PC-9 (cell line): ENCODE measurements around the gene WRAP73. TPM values are rescaled to one million over a fixed set of nuclear protein-coding genes. Genes with fewer than 3 reads are reported as not detected.

Experiments used
- BruUV-seq: library from RNA; stranded (reverse); fragments of 400-500 nt; replicated peaks from 2 replicates; lab custom pipeline; 2021; lab: Mats Ljungman, UMichigan
- CTCF ChIA-PET: fragments of 300-600 bp; sonication (Branson Sonifier 250); formaldehyde crosslinking; loops from one replicate; lab custom pipeline; 2022; ENCODE audit warnings: antibody characterized with exemption; lab: Charles Lee
- POLR2A ChIA-PET: fragments of 300-600 bp; sonication (Branson Sonifier 250); formaldehyde crosslinking; loops from one replicate; lab custom pipeline; 2022; ENCODE audit warnings: antibody characterized with exemption; ENCODE audit not compliant: unreplicated experiment; lab: Charles Lee
- DNase-seq, 2 experiments: peaks; one replicate each; pipeline versions ENCODE4 v3.0.0 to v3.0.0-alpha.2; 2015 to 2022; ENCODE audit warnings: mixed read lengths in 1 of 2
- H2AFZ ChIP-seq: fragments of 200-600 bp; sonication (generic); 2 replicates; pipeline ENCODE4 v1.8.1; 2017; ENCODE audit warnings: antibody characterized with exemption
- H3F3A ChIP-seq: fragments of 200-600 bp; sonication (generic); 2 replicates; pipeline ENCODE4 v1.8.1; 2017; ENCODE audit warnings: antibody characterized with exemption, mild to moderate bottlenecking, low read depth; ENCODE audit not compliant: insufficient read depth
- H3K27ac ChIP-seq: fragments of 200-600 bp; sonication (generic); 2 replicates; pipeline ENCODE4 v1.6.1; 2016; ENCODE audit warnings: mixed run types
- H3K27me3 ChIP-seq: fragments of 200-600 bp; sonication (generic); 2 replicates; pipeline ENCODE4 v1.6.1; 2016; ENCODE audit warnings: low read depth, mixed run types; ENCODE audit not compliant: insufficient read depth
- H3K36me3 ChIP-seq: fragments of 200-600 bp; sonication (generic); 2 replicates; pipeline ENCODE4 v1.6.1; 2016; ENCODE audit warnings: low read depth, mixed run types
- H3K4me1 ChIP-seq: fragments of 200-600 bp; sonication (generic); replicated peaks from 2 replicates; pipeline ENCODE4 v1.6.1; 2016; ENCODE audit warnings: mixed run types; ENCODE audit not compliant: insufficient read depth
- H3K4me2 ChIP-seq: fragments of 200-600 bp; sonication (generic); 2 replicates; pipeline ENCODE4 v1.6.1; 2017; ENCODE audit warnings: mixed run types
- H3K4me3 ChIP-seq: fragments of 200-600 bp; sonication (generic); 2 replicates; pipeline ENCODE4 v1.6.1; 2016; ENCODE audit warnings: mixed run types
- H3K79me2 ChIP-seq: fragments of 200-600 bp; sonication (generic); 2 replicates; pipeline ENCODE4 v1.6.1; 2017; ENCODE audit warnings: low read depth, mixed run types
- H3K9me2 ChIP-seq: fragments of 200-600 bp; sonication (generic); 2 replicates; pipeline ENCODE4 v1.8.1; 2017; ENCODE audit warnings: mild to moderate bottlenecking; ENCODE audit not compliant: insufficient read depth
- H3K9me3 ChIP-seq: fragments of 200-600 bp; sonication (generic); 2 replicates; pipeline ENCODE4 v1.8.1; 2016; ENCODE audit warnings: low read depth; ENCODE audit not compliant: insufficient read depth
- H4K20me1 ChIP-seq: fragments of 200-600 bp; sonication (generic); 2 replicates; pipeline ENCODE4 v1.8.1; 2017; ENCODE audit not compliant: insufficient read depth
- EZH2 ChIP-seq: fragments of 200-600 bp; sonication (generic); IDR thresholded peaks from 2 replicates; pipeline ENCODE4 v1.8.0; 2017; ENCODE audit warnings: antibody characterized with exemption, low read depth
- intact Hi-C: fragments of 100-400 bp; cut with micrococcal nuclease; formaldehyde crosslinking; loops from one replicate; pipeline ENCODE4 v1.10.0; 2022; ENCODE audit not compliant: unreplicated experiment
- total RNA-seq: library from RNA; stranded (reverse); gene quantifications from 2 replicates; pipeline ENCODE4 v1.2.3, GENCODE V29; 2021
- TF ChIP-seq, protein P1 (sequence below): fragments of 200-600 bp; sonication (generic); conservative IDR thresholded peaks from 2 replicates; pipeline ENCODE4 v1.6.1; 2017; ENCODE audit warnings: mixed run types, antibody characterized with exemption, mild to moderate bottlenecking, moderate library complexity

Gene WRAP73
- total RNA-seq, 1 experiment from 2014 or later: 25.5 TPM

DNA sequence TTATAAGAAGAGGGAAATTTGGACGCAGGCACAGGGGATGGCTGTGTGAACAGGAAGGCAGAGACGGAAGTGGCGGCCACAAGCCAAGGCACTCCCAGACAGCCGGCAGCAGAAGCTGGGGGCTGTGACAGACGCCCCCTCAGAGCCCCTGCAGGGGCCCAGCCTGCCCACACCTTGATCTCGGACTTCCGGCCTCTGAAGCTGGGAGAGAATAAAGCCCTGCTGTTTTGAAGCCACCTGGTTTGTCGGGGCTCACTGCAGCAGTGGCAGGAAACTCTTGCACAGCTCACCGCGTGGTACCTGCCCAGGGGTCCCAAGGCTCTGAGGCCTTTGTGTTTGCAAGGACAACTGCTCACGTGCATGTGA, 52.3 kb downstream of the WRAP73 start:
- no peaks in the 10 kb centered on the region for H3K36me3 ChIP-seq
- intact Hi-C loops: no loop called here

DNA sequence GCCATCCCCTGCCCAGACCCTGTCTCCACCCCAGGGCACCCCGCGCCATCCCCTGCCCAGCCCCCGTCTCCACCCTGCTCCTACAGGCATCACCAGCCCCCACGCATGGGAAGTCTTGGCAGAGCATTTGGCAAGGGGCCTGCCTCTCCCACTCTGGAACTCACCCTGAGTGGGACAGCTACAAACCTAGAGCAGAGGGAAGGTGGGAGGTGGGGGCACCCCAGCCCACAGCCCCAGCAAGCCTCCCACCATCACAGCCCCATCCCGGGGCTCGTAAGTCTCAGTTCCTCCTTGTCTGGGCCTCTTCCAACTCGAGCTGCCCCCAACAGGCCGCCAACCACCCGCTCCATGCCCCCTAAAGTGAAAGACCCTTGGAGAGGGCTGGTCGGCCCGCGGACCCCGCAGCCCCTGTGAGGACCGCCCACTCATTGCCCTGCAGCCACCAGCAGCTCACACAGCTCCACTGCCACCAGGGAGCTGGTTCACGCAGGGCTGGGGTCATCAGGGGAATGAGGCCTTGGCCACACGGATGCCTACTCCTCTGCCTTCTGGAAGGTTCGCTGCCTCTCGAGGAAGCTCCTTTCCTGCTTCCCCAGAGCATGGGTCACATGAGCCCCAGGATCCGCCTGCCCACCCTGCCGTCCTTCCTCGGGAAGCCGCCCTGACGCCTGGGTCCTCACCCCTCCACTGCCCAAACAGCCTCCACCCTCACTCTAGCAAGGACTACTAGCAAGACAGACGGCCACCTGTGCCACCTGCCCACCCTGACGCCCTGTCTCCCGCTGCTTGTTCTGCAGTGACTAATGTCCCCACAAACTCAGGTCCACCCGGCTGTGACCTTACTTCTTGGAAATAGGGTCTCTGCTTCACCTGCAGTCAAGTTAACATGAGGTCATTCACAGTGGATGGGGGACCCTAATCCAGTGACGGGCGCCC, 53.0 kb downstream of the WRAP73 start:
- BruUV-seq: no TSS peak

More for the DNA sequence above, 52.3 kb downstream of the WRAP73 start:
- TF ChIP-seq, protein P1, sequence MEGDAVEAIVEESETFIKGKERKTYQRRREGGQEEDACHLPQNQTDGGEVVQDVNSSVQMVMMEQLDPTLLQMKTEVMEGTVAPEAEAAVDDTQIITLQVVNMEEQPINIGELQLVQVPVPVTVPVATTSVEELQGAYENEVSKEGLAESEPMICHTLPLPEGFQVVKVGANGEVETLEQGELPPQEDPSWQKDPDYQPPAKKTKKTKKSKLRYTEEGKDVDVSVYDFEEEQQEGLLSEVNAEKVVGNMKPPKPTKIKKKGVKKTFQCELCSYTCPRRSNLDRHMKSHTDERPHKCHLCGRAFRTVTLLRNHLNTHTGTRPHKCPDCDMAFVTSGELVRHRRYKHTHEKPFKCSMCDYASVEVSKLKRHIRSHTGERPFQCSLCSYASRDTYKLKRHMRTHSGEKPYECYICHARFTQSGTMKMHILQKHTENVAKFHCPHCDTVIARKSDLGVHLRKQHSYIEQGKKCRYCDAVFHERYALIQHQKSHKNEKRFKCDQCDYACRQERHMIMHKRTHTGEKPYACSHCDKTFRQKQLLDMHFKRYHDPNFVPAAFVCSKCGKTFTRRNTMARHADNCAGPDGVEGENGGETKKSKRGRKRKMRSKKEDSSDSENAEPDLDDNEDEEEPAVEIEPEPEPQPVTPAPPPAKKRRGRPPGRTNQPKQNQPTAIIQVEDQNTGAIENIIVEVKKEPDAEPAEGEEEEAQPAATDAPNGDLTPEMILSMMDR: no peak
- no peak for TF ChIP-seq EZH2
- Histone ChIP-seq H3K27ac (no peak overlapping the region), H3K79me2 (no peaks in the 10 kb centered on the region), H2AFZ (no peak overlapping the region), H3K4me3 (no peak overlapping the region), H3K9me3 (no peaks in the 10 kb centered on the region), H3K4me1 (no peaks in the 10 kb centered on the region), H3F3A (no peaks in the 10 kb centered on the region), H3K9me2 (no peaks in the 10 kb centered on the region), H3K27me3 (no peaks in the 10 kb centered on the region), H4K20me1 (0 out of 2 replicates have a peak, but pooled peaks cover 5% of the 10 kb centered on the region), H3K4me2 (no peak overlapping the region)
- BruUV-seq: no TSS peak
- ChIA-PET CTCF (no interaction called here), POLR2A (no interaction called here)
- no peak for DNase-seq

DNA sequence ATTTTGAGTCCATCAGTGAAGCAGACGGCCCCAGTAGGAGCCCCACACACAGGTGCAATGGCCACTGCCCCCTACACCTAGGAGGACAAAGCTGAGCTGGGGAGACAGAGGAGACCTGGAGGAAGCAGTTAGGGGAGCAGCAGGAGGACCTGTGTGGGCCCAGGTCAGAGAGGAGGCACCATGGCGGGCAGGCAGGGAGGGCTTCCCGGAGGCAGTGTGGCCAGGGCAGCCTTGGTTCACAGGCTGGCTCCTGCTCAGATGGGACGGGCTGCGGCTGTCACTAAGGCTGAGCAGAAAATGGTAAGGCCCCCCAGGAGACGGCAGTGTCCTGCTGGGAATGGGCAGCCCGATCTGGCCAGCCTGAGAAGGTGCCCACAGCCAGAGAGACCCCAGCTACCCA, 54.0 kb downstream of the WRAP73 start:
- Histone ChIP-seq H3K79me2 (no peaks in the 10 kb centered on the region), H3K4me3 (no peak overlapping the region), H3F3A (no peaks in the 10 kb centered on the region), H3K9me3 (no peaks in the 10 kb centered on the region), H3K4me1 (no peaks in the 10 kb centered on the region), H3K36me3 (no peaks in the 10 kb centered on the region), H3K4me2 (no peak overlapping the region), H4K20me1 (0 out of 2 replicates have a peak, but pooled peaks cover 5% of the 10 kb centered on the region), H3K27me3 (no peaks in the 10 kb centered on the region), H3K27ac (no peak overlapping the region), H3K9me2 (no peaks in the 10 kb centered on the region), H2AFZ (no peak overlapping the region)
- no peak for TF ChIP-seq EZH2
- TF ChIP-seq, protein P1: no peak
- POLR2A ChIA-PET: no interaction called here
- no TSS peak for BruUV-seq
- intact Hi-C loops: no loop called here
- CTCF ChIA-PET: no interaction called here
- no peak for DNase-seq

More for the DNA sequence above, 53.0 kb downstream of the WRAP73 start:
- Histone ChIP-seq H3K4me1 (no peaks in the 10 kb centered on the region), H3F3A (no peaks in the 10 kb centered on the region), H3K4me3 (no peak overlapping the region), H3K27ac (no peak overlapping the region), H3K79me2 (no peaks in the 10 kb centered on the region), H3K36me3 (no peaks in the 10 kb centered on the region), H3K4me2 (no peak overlapping the region), H4K20me1 (0 out of 2 replicates have a peak, but pooled peaks cover 5% of the 10 kb centered on the region), H2AFZ (no peak overlapping the region), H3K9me2 (no peaks in the 10 kb centered on the region), H3K27me3 (no peaks in the 10 kb centered on the region), H3K9me3 (no peaks in the 10 kb centered on the region)
- POLR2A ChIA-PET: no interaction called here
- intact Hi-C loops: no loop called here
- CTCF ChIA-PET: no interaction called here
- no peak for DNase-seq
- no peak for TF ChIP-seq EZH2
- TF ChIP-seq, protein P1: no peak
